Measurements from ENCODE around the gene NDUFB2. TPM values are rescaled to one million over a fixed set of nuclear protein-coding genes. Genes with fewer than 3 reads are reported as not detected.
A peak's percentile ranks its signal among the peaks of the same experiment; 100 is the strongest.
"Not testable (repeated sequence)": the region's sequence is repeated elsewhere in the genome, so short reads cannot be mapped to it uniquely, and the experiment has no call there.

The NDUFB2 gene
- total RNA-seq, 1 experiment from 2014 or later = 296 TPM

DNA sequence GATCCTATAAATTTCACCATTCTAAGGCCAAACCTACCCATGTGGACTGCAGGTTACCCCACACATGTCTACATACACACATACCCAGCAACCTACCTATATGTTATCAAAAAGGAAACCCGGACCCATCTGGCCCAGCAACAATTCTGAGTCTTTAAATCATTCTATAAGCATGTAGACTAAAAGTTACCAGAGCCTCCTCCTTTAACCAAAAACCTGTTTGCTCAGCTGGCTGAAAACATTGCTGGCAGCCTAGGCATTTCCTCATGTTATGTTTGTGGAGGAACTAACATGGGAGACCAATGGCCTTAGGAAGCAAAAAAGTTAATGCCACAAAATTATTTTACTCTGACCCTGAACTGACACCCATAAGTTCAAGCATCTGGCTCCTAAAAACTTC lies 29.0 kb upstream of the NDUFB2 start:
- BruUV-seq (replicated peaks) = no TSS peak
- intact Hi-C loops (cut with micrococcal nuclease) = no loop called here

DNA sequence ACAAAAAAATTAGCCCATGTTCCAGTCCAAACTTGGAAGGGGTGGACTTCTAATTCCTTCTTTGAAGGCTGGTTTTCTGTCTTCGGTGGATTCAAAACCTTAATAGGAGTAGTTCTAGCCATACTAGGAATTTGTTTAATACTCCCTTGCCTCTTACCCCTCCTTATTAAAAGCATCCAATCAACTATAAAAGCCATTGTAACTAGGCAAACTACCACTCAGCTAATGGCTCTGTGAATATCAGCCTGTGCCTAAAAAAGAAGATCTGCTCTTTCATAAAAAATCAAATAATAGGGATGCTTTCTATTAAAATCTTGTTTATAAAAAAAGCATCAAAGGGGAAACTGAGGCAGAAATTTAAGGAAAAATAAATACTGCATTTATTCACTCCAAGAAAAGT lies 27.9 kb upstream of the NDUFB2 start:
- Histone ChIP-seq H3K27me3 (ENCODE audit: low read length) (no peaks in the 10 kb centered on the region), H3K9me2 (replicated peaks; ENCODE audit: low read length) (no peaks in the 10 kb centered on the region), H3F3A (ENCODE audit: low read length, unreplicated experiment) (no peaks in the 10 kb centered on the region), H4K20me1 (ENCODE audit: low read length) (no peaks in the 10 kb centered on the region), H3K9ac (ENCODE audit: low read length) (no peak overlapping the region), H3K79me2 (ENCODE audit: low read length) (no peaks in the 10 kb centered on the region), H3K4me3 (ENCODE audit: low read length) (no peak overlapping the region), H3K4me2 (ENCODE audit: low read length) (no peak overlapping the region), H3K4me1 (ENCODE audit: insufficient read depth, low read length) (peaks cover 10% of the 10 kb centered on the region), H3K9me3 (ENCODE audit: low read length) (no peaks in the 10 kb centered on the region), H3K36me3 (ENCODE audit: low read depth, low read length) (no peaks in the 10 kb centered on the region), H3K27ac (ENCODE audit: low read length) (no peak overlapping the region), H2AFZ (ENCODE audit: low read length) (no peak overlapping the region)
- no TSS peak for BruUV-seq (replicated peaks)
- POLR2A ChIA-PET (ENCODE audit: unreplicated experiment) = no interaction called here
- intact Hi-C loops (cut with micrococcal nuclease) = no loop called here
- ATAC-seq (no peak), DNase-seq (no peak)
- TF ChIP-seq EZH2 (IDR thresholded peaks at IDR 0.05; ENCODE audit: low read length, unreplicated experiment) (no peak), EZH2phosphoT487 (IDR thresholded peaks at IDR 0.05; ENCODE audit: borderline replicate concordance, low read length) (no peak)
- TF ChIP-seq, protein P1, sequence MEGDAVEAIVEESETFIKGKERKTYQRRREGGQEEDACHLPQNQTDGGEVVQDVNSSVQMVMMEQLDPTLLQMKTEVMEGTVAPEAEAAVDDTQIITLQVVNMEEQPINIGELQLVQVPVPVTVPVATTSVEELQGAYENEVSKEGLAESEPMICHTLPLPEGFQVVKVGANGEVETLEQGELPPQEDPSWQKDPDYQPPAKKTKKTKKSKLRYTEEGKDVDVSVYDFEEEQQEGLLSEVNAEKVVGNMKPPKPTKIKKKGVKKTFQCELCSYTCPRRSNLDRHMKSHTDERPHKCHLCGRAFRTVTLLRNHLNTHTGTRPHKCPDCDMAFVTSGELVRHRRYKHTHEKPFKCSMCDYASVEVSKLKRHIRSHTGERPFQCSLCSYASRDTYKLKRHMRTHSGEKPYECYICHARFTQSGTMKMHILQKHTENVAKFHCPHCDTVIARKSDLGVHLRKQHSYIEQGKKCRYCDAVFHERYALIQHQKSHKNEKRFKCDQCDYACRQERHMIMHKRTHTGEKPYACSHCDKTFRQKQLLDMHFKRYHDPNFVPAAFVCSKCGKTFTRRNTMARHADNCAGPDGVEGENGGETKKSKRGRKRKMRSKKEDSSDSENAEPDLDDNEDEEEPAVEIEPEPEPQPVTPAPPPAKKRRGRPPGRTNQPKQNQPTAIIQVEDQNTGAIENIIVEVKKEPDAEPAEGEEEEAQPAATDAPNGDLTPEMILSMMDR (conservative IDR thresholded peaks at IDR 0.05; ENCODE audit: low read depth, low read length) = no peak
- CTCF ChIA-PET = interaction anchor here (1.1 kb wide), 1 partner anchor 344 kb away, joined by 3 read pairs; no protein-coding TSS in a partner anchor

More for the DNA sequence above, 29.0 kb upstream of the NDUFB2 start:
- H3K27me3 ChIP-seq (ENCODE audit: low read length) = no peaks in the 10 kb centered on the region
- peaks cover 9% of the 10 kb centered on the region for H3K4me1 ChIP-seq (ENCODE audit: insufficient read depth, low read length)
- H3K27ac ChIP-seq (ENCODE audit: low read length) = no peak overlapping the region
- no peak overlapping the region for H3K4me3 ChIP-seq (ENCODE audit: low read length)
- ChIA-PET CTCF (no interaction called here), POLR2A (ENCODE audit: unreplicated experiment) (no interaction called here)
- TF ChIP-seq EZH2phosphoT487 (IDR thresholded peaks at IDR 0.05; ENCODE audit: borderline replicate concordance, low read length) = no peak
- TF ChIP-seq, protein P1 (conservative IDR thresholded peaks at IDR 0.05; ENCODE audit: low read depth, low read length) = no peak
- TF ChIP-seq EZH2 (IDR thresholded peaks at IDR 0.05; ENCODE audit: low read length, unreplicated experiment) = no peak
- no peak overlapping the region for H2AFZ ChIP-seq (ENCODE audit: low read length)
- H3K9ac ChIP-seq (ENCODE audit: low read length) = no peak overlapping the region
- no peak overlapping the region for H3K4me2 ChIP-seq (ENCODE audit: low read length)
- H3K9me2 ChIP-seq (replicated peaks; ENCODE audit: low read length) = no peaks in the 10 kb centered on the region
- H4K20me1 ChIP-seq (ENCODE audit: low read length) = no peaks in the 10 kb centered on the region
- ATAC-seq (no peak; the same call in 1 of the 2 replicates), DNase-seq (peak; percentile 47)
- no peaks in the 10 kb centered on the region for H3F3A ChIP-seq (ENCODE audit: low read length, unreplicated experiment)
- H3K79me2 ChIP-seq (ENCODE audit: low read length) = no peaks in the 10 kb centered on the region
- no peaks in the 10 kb centered on the region for H3K9me3 ChIP-seq (ENCODE audit: low read length)
- no peaks in the 10 kb centered on the region for H3K36me3 ChIP-seq (ENCODE audit: low read depth, low read length)

DNA sequence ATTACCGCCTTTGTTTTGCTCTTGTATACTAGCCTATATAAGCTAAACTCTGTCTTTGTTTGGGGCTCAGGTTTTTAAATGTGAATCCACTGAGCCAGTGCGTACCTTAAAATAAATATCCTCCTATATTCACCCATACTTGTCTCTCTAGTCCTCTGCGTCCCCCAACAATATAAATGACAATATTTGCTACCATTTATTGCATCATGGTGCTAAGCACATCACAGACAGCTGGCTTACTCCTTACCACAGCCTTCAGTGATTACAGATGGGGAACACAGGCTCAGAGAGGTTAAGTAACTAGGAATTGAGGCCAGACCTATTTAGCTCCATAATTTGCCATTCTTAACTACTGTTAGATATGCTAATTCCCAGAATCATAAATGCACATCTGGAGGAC lies 27.2 kb upstream of the NDUFB2 start:
- CTCF ChIA-PET = no interaction called here
- peaks cover 5% of the 10 kb centered on the region; the same call in 1 of the 2 replicates for H3K79me2 ChIP-seq (ENCODE audit: low read length)

DNA sequence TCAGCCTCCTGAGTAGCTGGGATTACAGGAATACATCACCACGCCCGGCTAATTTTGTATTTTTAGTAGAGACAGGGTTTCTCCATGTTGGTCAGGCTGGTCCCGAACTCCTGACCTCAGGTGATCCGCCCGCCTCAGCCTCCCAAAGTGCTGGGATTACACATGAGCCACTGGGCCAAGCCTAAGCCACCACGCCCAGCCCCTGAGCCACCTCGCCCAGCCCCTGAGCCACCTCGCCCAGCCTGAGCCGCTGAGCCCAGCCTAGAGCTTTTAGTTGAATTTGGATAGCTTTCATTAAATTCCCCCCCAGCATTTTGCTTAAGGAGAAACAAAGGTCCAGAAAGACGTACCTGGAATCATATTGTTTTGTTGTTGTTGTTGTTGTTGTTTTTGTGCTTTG lies 26.6 kb upstream of the NDUFB2 start:
- H3K27ac ChIP-seq (ENCODE audit: low read length); BruUV-seq (replicated peaks); H3K9me2 ChIP-seq (replicated peaks; ENCODE audit: low read length); H3K9ac ChIP-seq (ENCODE audit: low read length); H3K79me2 ChIP-seq (ENCODE audit: low read length); H2AFZ ChIP-seq (ENCODE audit: low read length); H3K27me3 ChIP-seq (ENCODE audit: low read length); DNase-seq; H3K9me3 ChIP-seq (ENCODE audit: low read length); ATAC-seq; POLR2A ChIA-PET (ENCODE audit: unreplicated experiment); H4K20me1 ChIP-seq (ENCODE audit: low read length); H3F3A ChIP-seq (ENCODE audit: low read length, unreplicated experiment); H3K4me2 ChIP-seq (ENCODE audit: low read length); CTCF ChIA-PET; H3K36me3 ChIP-seq (ENCODE audit: low read depth, low read length); H3K4me3 ChIP-seq (ENCODE audit: low read length): not testable (repeated sequence)
- peaks cover 21% of the 10 kb centered on the region for H3K4me1 ChIP-seq (ENCODE audit: insufficient read depth, low read length)
- intact Hi-C loops (cut with micrococcal nuclease) = loop anchor here (10.0 kb wide), 2 partner anchors 135 to 255 kb away; partner anchors contain the start of gene BRAF

More for the DNA sequence above, 27.2 kb upstream of the NDUFB2 start:
- H3K27me3 ChIP-seq (ENCODE audit: low read length) = no peaks in the 10 kb centered on the region
- peaks cover 17% of the 10 kb centered on the region for H3K4me1 ChIP-seq (ENCODE audit: insufficient read depth, low read length)
- POLR2A ChIA-PET (ENCODE audit: unreplicated experiment) = interaction anchor here (0.7 kb wide), 1 partner anchor 27 kb away, joined by 7 read pairs; no protein-coding TSS in a partner anchor
- intact Hi-C loops (cut with micrococcal nuclease) = no loop called here
- ATAC-seq = no peak
- no peaks in the 10 kb centered on the region for H4K20me1 ChIP-seq (ENCODE audit: low read length)
- no peak overlapping the region for H3K9ac ChIP-seq (ENCODE audit: low read length)
- no peak for TF ChIP-seq EZH2 (IDR thresholded peaks at IDR 0.05; ENCODE audit: low read length, unreplicated experiment)
- TF ChIP-seq, protein P1 (conservative IDR thresholded peaks at IDR 0.05; ENCODE audit: low read depth, low read length) = no peak
- no peak for TF ChIP-seq EZH2phosphoT487 (IDR thresholded peaks at IDR 0.05; ENCODE audit: borderline replicate concordance, low read length)
- H3K36me3 ChIP-seq (ENCODE audit: low read depth, low read length) = no peaks in the 10 kb centered on the region
- H2AFZ ChIP-seq (ENCODE audit: low read length) = no peak overlapping the region
- H3K4me2 ChIP-seq (ENCODE audit: low read length) = no peak overlapping the region
- H3K9me3 ChIP-seq (ENCODE audit: low read length) = no peaks in the 10 kb centered on the region
- H3K4me3 ChIP-seq (ENCODE audit: low read length) = no peak overlapping the region
- no peak for DNase-seq
- no peaks in the 10 kb centered on the region for H3K9me2 ChIP-seq (replicated peaks; ENCODE audit: low read length)
- H3K27ac ChIP-seq (ENCODE audit: low read length) = no peak overlapping the region
- BruUV-seq (replicated peaks) = no TSS peak
- no peaks in the 10 kb centered on the region for H3F3A ChIP-seq (ENCODE audit: low read length, unreplicated experiment)
